Esophagus squamous epithelium (tissue), 4 donors: ENCODE results near the gene NET1.

Source experiments
- POLR2A ChIP-seq, 4 donors: fragments of 450-650 bp; IDR thresholded peaks; one replicate each; pipeline ENCODE4 v1.6.1; 2017; ENCODE audit warnings: antibody characterized with exemption in 4 of 4, mild to moderate bottlenecking in 4 of 4, moderate library complexity in 3 of 4
- TF ChIP-seq, protein P1 (sequence below), 6 experiments: fragments of 450-650 bp in 4 of 6; fragments of 200-600 bp in 2 of 6; sonication (generic) in 2 of 6; IDR thresholded peaks; one replicate each; pipeline ENCODE4 v1.5.1; 2016 to 2019; ENCODE audit warnings: antibody characterized with exemption in 6 of 6, mild to moderate bottlenecking in 4 of 6, moderate library complexity in 4 of 6

DNA sequence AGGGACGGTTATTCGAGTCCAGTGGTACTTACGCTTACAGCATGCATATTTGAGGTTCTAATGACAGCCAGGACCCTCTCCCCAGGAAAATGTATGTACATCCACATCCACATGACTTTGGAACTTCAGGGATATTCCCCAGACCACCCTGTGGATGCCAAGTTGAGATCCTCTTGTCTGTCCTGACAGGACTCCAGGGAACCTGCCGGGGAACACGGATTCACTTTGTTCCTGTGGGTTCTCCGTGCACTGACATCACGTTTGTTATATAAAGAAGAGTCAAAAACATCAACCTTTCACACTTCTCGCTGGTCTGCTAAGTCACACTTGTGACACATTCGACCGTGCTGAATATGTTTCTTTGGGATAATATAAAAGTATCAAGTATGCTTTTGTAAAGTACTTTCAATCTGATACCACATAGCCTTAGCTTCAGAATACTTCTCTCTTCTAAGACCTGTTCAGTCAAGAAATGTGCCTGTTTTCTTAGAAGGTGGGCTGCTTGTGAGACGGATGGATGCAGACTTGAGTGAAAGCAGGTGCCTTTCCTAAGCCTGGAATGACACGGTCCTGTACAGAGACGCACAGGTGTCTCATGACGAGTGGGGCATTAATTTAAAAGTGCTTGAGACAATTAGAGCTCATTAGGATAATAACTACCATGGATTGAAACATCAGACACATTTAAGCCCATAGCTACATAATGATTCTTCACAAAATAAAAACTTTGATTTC lies 48.3 kb downstream of the NET1 start:
- TF ChIP-seq, protein P1, sequence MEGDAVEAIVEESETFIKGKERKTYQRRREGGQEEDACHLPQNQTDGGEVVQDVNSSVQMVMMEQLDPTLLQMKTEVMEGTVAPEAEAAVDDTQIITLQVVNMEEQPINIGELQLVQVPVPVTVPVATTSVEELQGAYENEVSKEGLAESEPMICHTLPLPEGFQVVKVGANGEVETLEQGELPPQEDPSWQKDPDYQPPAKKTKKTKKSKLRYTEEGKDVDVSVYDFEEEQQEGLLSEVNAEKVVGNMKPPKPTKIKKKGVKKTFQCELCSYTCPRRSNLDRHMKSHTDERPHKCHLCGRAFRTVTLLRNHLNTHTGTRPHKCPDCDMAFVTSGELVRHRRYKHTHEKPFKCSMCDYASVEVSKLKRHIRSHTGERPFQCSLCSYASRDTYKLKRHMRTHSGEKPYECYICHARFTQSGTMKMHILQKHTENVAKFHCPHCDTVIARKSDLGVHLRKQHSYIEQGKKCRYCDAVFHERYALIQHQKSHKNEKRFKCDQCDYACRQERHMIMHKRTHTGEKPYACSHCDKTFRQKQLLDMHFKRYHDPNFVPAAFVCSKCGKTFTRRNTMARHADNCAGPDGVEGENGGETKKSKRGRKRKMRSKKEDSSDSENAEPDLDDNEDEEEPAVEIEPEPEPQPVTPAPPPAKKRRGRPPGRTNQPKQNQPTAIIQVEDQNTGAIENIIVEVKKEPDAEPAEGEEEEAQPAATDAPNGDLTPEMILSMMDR (IDR thresholded peaks at IDR 0.05): no peak
- no peak for TF ChIP-seq POLR2A (IDR thresholded peaks at IDR 0.05)
